ENCODE measurements around the gene NIF3L1. TPM values are rescaled to one million over a fixed set of nuclear protein-coding genes. Genes with fewer than 3 reads are reported as not detected.

Gene NIF3L1, protein sequence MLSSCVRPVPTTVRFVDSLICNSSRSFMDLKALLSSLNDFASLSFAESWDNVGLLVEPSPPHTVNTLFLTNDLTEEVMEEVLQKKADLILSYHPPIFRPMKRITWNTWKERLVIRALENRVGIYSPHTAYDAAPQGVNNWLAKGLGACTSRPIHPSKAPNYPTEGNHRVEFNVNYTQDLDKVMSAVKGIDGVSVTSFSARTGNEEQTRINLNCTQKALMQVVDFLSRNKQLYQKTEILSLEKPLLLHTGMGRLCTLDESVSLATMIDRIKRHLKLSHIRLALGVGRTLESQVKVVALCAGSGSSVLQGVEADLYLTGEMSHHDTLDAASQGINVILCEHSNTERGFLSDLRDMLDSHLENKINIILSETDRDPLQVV
- 10 to 100 TPM; 32.5 to 37.1 TPM for total RNA-seq

DNA sequence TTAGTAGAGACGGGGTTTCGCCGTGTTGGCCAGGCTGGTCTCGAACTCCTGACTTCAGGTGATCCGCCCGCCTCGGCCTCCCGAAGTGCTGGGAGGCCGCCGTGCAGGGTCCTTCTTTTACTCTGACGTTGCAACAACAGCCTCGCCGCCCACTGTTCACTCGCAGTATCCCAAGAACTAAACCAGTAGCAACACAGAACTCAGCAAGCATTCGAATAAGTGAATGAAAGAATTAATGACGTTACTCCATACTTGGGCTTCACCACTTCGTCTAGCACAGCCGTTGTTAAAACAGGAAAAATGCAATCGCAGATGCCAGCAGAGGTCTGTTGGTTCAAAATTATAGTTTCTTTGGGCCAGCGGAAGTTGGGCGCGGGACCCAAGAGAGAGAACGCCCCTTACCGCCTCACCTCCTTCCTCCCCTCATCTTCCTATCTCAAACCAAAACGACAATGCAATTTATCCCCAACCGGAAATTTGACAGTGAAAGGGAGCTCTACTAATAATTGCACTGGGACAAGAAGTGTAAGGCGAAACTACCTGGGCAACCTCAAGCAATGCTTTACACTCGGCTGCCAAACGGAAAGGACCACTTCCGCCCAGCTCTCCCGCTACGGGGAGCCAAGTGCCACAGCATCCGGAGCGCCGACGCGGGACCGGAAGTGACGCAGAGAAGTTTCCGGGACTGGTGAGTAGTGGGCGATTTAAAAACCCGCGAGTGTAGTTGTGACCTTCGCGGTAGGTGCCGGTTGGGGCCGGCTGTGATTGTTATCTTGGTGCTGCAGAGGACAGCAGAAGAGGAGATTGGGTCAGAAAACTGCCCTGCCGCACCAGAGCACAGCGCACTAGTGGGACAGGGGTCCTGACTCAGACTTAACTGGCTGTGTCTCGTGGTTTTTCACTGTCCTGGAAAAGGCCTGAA lies at the start of gene NIF3L1, which contains the start of gene PPIL3:
TSS of gene NIF3L1 (plus strand) at position 668 of the 922 bp plus-strand sequence. CDS start 2,573 bp downstream, outside the sequence.
TSS of gene PPIL3 (minus strand) at position 374 of the 922 bp plus-strand sequence. CDS start 1,462 bp downstream, outside the sequence.
- peaks cover 32% of the 10 kb centered on the region for H3K36me3 Mint-ChIP-seq (ENCODE audit: low read depth)
- peaks cover 52% of the 10 kb centered on the region for H3K4me1 Mint-ChIP-seq
- ChIA-PET CTCF (interaction anchor here (0.6 to 3.5 kb wide), 18 partner anchors 12 to 344 kb away, joined by 3 to 17 read pairs (median 4); partner anchors contain the start of genes CASP10 and CLK1), POLR2A (interaction anchor here (0.7 to 1.4 kb wide), 5 partner anchors 19 to 373 kb away, joined by 3 to 9 read pairs (median 5); partner anchors contain the start of genes CFLAR and CLK1)
- H3K27ac Mint-ChIP-seq, result peak within 1 kb of the TSS; percentile 99
- peak; percentile 98 for DNase-seq
- H3K27me3 Mint-ChIP-seq, result no peaks in the 10 kb centered on the region
- H3K9me3 Mint-ChIP-seq, result no peaks in the 10 kb centered on the region
- peak within 1 kb of the TSS; percentile 97 for H3K4me3 Mint-ChIP-seq

DNA sequence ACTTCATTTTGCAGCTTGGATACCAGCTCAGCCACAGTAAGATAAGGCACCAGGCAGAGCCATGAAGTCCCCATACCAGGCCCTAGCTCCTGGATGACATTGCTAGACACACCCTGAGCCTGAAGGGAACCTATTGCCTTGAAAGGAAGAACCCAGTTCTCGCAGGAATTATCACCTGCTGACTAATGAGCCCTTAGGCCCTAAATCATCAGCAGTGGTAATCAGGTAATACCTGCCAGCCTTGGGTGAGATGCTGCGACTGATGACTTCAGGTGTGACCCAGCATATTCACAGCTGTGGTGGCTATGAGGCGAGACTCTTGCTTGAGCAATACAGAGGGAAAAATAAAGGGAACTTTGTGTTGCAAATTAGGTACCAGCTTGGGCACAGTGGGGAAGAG lies 49.7 kb upstream of the NIF3L1 start:
- CTCF ChIA-PET, result interaction anchor here (1.4 to 1.7 kb wide), 2 partner anchors 12 to 22 kb away, joined by 3 to 4 read pairs; no protein-coding TSS in a partner anchor
- peaks cover 1% of the 10 kb centered on the region for H3K36me3 Mint-ChIP-seq (ENCODE audit: low read depth)
- H3K27ac Mint-ChIP-seq, result no peak overlapping the region
- no peaks in the 10 kb centered on the region for H3K4me1 Mint-ChIP-seq
- H3K27me3 Mint-ChIP-seq, result no peaks in the 10 kb centered on the region
- no peak for DNase-seq
- peaks cover 10% of the 10 kb centered on the region for H3K9me3 Mint-ChIP-seq
- H3K4me3 Mint-ChIP-seq, result no peak overlapping the region
- POLR2A ChIA-PET, result no interaction called here

DNA sequence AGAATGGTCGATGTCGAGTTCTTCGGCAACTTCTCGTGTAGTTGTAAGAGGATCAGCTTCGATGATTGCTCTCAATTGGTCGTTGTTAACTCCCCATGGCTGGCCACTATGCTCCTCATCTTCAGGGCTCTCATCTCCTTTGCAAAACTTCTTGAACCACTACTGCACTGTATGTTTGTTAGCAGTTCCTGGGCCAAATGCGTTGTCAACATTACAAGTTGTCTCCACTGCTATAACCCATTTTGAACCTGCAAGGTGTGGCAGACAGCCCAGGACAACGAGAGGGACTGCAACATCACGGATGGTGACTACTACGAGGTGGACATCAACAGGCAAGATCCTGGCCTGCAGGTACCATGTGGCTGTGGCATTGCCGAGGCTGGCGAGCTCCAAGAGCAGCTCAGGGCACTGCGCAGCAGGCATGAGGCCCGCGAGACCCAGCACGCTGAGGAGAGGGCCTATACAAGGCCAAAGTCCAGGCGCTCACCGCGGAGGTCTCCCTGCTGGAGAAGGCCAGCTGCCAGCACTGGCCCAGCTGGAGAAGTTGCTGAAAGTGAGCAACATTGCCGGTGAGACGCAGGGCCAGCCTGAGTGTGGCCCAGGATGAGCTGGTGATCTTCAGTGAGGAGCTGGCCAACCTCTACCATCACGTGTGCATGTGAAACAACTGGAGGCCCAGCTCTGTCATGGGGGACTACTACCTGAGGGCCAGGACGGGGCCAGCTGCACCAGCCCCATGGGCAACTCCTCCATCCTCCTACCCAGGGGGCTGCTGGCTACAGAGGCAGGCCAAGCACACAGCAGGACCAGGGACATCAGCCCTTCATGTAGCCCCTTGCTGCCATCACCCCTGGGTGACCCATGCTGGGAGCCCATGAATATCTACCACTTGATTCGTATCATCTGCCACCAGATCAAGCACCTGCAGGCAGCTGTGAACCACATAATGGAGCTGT lies 44.9 kb upstream of the NIF3L1 start:
- no peaks in the 10 kb centered on the region for H3K4me1 Mint-ChIP-seq
- POLR2A ChIA-PET, result no interaction called here
- H3K9me3 Mint-ChIP-seq, result peaks cover 2% of the 10 kb centered on the region
- H3K27ac Mint-ChIP-seq, result no peak overlapping the region
- no peak overlapping the region for H3K4me3 Mint-ChIP-seq
- CTCF ChIA-PET, result interaction anchor here (0.6 to 1.9 kb wide), 5 partner anchors 9 to 87 kb away, joined by 3 to 6 read pairs (median 4); no protein-coding TSS in a partner anchor
- DNase-seq, result no peak
- H3K27me3 Mint-ChIP-seq, result no peaks in the 10 kb centered on the region
- no peaks in the 10 kb centered on the region for H3K36me3 Mint-ChIP-seq (ENCODE audit: low read depth)

DNA sequence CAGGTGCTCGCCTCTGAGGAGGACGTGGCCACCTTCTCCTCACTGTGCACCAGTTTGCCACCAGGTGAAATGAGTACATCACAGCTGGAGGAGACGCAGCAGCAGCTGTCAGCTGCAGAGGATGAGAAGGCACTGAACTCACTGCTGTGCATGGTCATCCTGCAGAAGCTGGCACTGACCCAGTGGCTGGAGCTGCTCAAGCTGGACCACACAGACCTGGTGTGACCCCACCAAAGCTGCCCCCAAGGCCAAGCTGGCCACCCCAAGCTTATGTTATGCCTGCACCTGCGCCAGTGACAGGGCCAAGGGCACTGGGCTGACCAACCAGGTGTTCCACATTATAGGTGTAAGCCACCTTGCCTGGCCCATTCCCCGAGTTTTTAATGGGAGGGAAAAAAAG lies 44.0 kb upstream of the NIF3L1 start:
- ChIA-PET CTCF (interaction anchor here (0.7 to 1.9 kb wide), 7 partner anchors 8 to 31 kb away, joined by 3 to 6 read pairs (median 4); no protein-coding TSS in a partner anchor), POLR2A (no interaction called here)
- H3K4me3 Mint-ChIP-seq, result no peak overlapping the region
- H3K4me1 Mint-ChIP-seq, result no peaks in the 10 kb centered on the region
- H3K9me3 Mint-ChIP-seq, result no peaks in the 10 kb centered on the region
- H3K27me3 Mint-ChIP-seq, result no peaks in the 10 kb centered on the region
- no peak overlapping the region for H3K27ac Mint-ChIP-seq
- peaks cover under 1% of the 10 kb centered on the region for H3K36me3 Mint-ChIP-seq (ENCODE audit: low read depth)
- DNase-seq, result no peak

DNA sequence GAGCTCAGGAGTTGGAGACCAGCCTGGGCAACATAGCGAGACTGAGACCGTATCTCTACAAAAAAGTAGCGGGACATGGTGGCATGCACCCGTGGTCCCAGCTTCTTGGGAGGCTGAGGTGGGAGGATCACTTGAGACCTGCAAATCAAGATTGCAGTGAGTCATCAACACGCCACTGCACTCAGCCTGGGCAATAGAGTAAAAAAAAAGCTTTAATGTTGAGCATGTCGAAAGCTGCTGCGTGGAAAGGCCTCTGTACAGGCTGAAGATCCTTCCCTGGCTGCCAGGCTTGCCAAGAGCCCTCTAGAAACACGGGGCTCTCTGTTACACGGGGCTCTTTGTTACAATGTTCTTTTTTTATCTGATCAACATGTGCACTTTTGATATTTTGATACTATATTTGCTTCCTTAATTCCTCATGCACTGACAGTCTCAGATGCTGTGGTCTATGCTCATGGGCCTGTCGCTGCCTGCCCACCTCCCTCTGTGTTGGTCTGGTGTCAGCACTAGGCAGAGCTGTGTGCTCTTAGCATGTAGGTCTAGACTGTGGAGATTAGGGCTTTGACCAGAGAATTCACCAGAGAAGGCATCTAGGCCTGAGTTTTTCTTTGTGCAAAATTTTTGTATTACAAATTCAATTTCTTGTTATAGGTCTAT lies 43.4 kb upstream of the NIF3L1 start:
- no peak overlapping the region for H3K4me3 Mint-ChIP-seq
- DNase-seq, result no peak
- ChIA-PET POLR2A (no interaction called here), CTCF (interaction anchor here (0.7 to 1.9 kb wide), 8 partner anchors 8 to 91 kb away, joined by 3 to 6 read pairs (median 4); no protein-coding TSS in a partner anchor)
- no peaks in the 10 kb centered on the region for H3K27me3 Mint-ChIP-seq
- H3K36me3 Mint-ChIP-seq (ENCODE audit: low read depth), result peaks cover 6% of the 10 kb centered on the region
- H3K9me3 Mint-ChIP-seq, result no peaks in the 10 kb centered on the region
- no peak overlapping the region for H3K27ac Mint-ChIP-seq
- H3K4me1 Mint-ChIP-seq, result no peaks in the 10 kb centered on the region

DNA sequence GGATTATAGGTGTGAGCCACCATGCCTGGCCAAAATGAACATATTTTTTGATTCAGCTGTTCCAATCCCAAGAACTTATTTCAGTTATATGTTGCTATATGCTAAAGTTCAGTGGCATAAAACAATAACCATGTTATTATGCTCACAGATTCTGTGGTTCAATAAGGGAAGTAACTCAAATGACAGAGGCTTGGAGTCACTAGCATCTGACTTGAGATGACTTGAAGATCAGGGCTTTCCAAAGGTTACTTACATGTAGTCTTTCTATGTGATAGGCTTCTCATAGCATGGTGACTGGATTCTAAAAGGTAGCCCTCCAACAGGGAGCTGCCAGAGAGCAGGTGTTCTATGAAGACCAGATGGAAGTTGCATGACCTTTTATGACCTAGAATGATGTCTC lies 41.9 kb upstream of the NIF3L1 start:
- CTCF ChIA-PET, result interaction anchor here (0.7 kb wide), 1 partner anchor 320 kb away, joined by 3 read pairs; no protein-coding TSS in a partner anchor
- POLR2A ChIA-PET, result no interaction called here
- Mint-ChIP-seq H3K27ac (no peak overlapping the region), H3K36me3 (ENCODE audit: low read depth) (peaks cover 21% of the 10 kb centered on the region), H3K4me3 (no peak overlapping the region), H3K9me3 (no peaks in the 10 kb centered on the region), H3K27me3 (no peaks in the 10 kb centered on the region), H3K4me1 (no peaks in the 10 kb centered on the region)
- DNase-seq, result no peak

DNA sequence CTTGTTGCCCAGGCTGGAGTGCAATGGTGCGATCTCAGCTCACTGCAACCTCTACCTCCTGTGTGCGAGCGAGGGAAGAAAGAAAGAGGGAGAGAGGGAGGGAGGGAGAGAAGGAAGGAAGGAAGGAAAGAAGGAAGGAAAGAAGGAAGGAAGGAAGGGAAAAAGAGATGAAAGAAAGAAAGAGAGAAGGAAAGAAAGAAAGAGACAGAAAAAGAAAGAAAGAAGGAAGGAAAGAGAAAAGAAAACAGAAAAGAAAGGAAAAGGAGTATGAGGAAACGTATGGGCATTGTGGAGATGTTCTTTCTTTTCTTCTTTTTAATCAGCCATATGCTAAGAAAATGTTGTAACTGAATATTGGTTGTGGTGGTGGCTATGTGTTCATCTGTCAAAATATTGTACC lies 41.2 kb upstream of the NIF3L1 start:
- H3K9me3 Mint-ChIP-seq, result no peaks in the 10 kb centered on the region
- no peak for DNase-seq
- POLR2A ChIA-PET, result interaction anchor here (0.7 kb wide), 1 partner anchor 279 kb away, joined by 6 read pairs; no protein-coding TSS in a partner anchor
- peaks cover 28% of the 10 kb centered on the region for H3K36me3 Mint-ChIP-seq (ENCODE audit: low read depth)
- H3K4me1 Mint-ChIP-seq, result no peaks in the 10 kb centered on the region
- CTCF ChIA-PET, result interaction anchor here (1.4 to 2.4 kb wide), 2 partner anchors 10 to 34 kb away, joined by 3 to 13 read pairs; no protein-coding TSS in a partner anchor
- H3K4me3 Mint-ChIP-seq, result no peak overlapping the region
- no peak overlapping the region for H3K27ac Mint-ChIP-seq
- no peaks in the 10 kb centered on the region for H3K27me3 Mint-ChIP-seq

DNA sequence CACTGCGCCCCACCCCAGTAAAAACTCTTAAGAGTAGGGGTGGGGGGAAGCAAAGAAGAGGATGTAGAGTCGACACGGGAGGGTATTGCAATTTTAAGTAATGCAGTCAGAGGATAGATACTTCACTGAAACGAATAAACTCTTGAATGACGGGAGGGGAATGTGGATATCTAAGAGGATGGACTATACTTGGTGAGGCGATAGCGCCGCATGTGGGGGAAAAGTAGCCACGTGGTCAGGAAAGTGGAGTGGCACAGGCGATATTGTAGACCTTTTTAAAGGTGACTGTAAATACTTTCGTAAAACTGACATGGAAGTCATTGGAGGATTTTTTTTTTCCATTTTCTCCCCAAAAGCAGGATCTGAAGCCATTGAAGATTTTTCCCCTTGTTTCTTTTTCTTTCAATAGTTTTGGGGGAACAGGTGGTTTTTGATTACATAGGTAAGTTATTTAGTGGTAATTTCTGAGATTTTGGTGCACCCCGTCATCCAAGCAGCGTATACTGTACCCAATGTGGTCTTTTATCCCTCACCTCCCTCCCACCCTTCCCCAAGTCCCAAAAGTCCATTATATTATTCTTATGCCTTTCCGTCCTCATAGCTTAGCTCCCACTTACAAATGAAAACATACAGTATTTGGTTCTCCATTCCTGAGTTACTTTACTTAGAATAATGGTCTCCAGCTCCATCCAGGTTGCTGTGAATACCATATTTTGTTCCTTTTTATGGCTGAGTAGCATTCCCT lies 38.5 kb upstream of the NIF3L1 start:
- H3K36me3 Mint-ChIP-seq (ENCODE audit: low read depth), result peaks cover 46% of the 10 kb centered on the region
- DNase-seq, result no peak
- no peak overlapping the region for H3K4me3 Mint-ChIP-seq
- H3K27me3 Mint-ChIP-seq, result no peaks in the 10 kb centered on the region
- H3K27ac Mint-ChIP-seq, result peak overlapping the region; percentile 22
- H3K4me1 Mint-ChIP-seq, result no peaks in the 10 kb centered on the region
- ChIA-PET CTCF (interaction anchor here (1.0 to 2.4 kb wide), 3 partner anchors 8 to 19 kb away, joined by 3 to 13 read pairs (median 3); no protein-coding TSS in a partner anchor), POLR2A (interaction anchor here (1.1 kb wide), 1 partner anchor 8 kb away, joined by 3 read pairs; no protein-coding TSS in a partner anchor)
- H3K9me3 Mint-ChIP-seq, result no peaks in the 10 kb centered on the region

DNA sequence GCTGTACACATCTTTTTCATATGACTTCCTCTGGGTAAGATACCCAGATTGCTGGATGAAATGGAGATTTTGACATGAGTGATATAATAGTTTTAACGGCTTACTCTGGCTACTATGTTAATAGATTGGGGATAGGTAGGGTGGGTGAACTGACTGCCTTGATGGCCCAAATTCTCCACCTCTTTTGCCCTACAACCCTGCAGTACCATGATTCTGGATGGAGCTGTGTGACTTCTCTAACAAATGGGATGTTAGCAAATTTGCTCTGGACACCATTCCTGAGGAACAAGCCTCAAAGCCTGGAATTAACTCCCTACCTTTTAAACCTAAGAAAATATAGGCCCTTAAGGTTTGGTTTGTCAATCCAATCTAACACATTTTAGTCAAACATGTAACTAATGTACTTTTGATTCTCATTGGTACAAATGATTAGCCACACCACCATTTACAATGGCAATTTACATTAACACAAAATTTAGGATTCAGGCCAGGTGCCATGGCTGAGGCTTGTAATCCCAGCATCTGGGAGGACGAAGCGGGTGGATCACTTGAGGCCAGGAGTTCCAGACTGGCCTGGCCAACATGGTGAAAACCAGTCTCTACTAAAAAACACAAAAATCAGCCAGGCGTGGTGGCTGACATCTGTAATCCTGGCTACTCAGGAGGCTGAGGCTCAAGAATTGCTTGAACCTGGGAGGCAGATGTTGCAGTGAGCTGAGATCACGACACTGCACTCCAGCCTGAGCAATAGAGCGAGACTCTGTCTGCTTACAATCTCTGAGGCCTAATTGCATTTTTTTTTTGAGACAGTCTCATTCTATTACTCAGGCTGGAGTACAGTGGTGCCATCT lies 37.5 kb upstream of the NIF3L1 start:
- no peak overlapping the region for H3K27ac Mint-ChIP-seq
- ChIA-PET POLR2A (no interaction called here), CTCF (interaction anchor here (0.6 to 1.2 kb wide), 3 partner anchors 10 to 428 kb away, joined by 3 read pairs; partner anchors contain the start of gene CLK1)
- no peaks in the 10 kb centered on the region for H3K27me3 Mint-ChIP-seq
- peaks cover 52% of the 10 kb centered on the region for H3K36me3 Mint-ChIP-seq (ENCODE audit: low read depth)
- no peak overlapping the region for H3K4me3 Mint-ChIP-seq
- peaks cover 5% of the 10 kb centered on the region for H3K4me1 Mint-ChIP-seq
- no peaks in the 10 kb centered on the region for H3K9me3 Mint-ChIP-seq
- no peak for DNase-seq

DNA sequence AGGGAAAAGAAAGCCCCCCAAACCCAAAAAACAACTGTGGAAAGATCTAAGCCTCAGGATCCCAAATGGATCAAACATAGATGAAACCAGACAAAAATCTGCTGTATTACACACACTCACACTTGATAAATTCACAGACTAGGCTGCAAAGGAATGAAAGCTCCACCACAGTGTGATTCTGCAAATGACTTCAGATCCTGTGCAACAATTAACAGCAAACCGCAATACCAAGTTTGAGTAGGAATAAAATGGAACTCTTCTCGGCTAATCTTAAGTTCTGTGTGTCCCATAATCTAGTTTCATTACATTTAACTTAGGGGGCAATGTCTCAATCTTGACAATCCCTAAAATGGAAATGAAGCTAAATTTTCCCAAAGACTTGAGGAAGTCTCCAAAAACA lies 36.6 kb upstream of the NIF3L1 start:
- Mint-ChIP-seq H3K27me3 (no peaks in the 10 kb centered on the region), H3K4me3 (no peak overlapping the region), H3K27ac (no peak overlapping the region), H3K9me3 (no peaks in the 10 kb centered on the region), H3K36me3 (ENCODE audit: low read depth) (peaks cover 62% of the 10 kb centered on the region), H3K4me1 (peaks cover 8% of the 10 kb centered on the region)
- ChIA-PET POLR2A (no interaction called here), CTCF (interaction anchor here (0.6 to 1.0 kb wide), 4 partner anchors 11 to 151 kb away, joined by 3 read pairs; partner anchors contain the start of gene CLK1)
- no peak for DNase-seq

All from activated CD4-positive, alpha-beta T cell treated with anti-CD3 and anti-CD28 coated beads, Interleukin-2, amount 10 ng/mL, durations not matched to agents 7 days and 5 days (primary cell).